ENCODE data around the gene TRAPPC1.
"Not testable (repeated sequence)": the region's sequence is repeated elsewhere in the genome, so short reads cannot be mapped to it uniquely, and the experiment has no call there.

The TRAPPC1 gene

GRCh38 chr17:7969433-7969832, 37.7 kb upstream of the TRAPPC1 start:
- no peak for TF ChIP-seq CTCF (conservative IDR thresholded peaks at IDR 0.05; ENCODE audit: low read depth, low read length)
- no peak overlapping the region for H3K4me3 ChIP-seq (ENCODE audit: low read depth, low read length)
- peak; percentile 43 for DNase-seq (ENCODE audit: low read depth)

- H3K4me3 ChIP-seq (ENCODE audit: low read depth, low read length), result no peak overlapping the region
- no peak for DNase-seq (ENCODE audit: low read depth)
- TF ChIP-seq CTCF (conservative IDR thresholded peaks at IDR 0.05; ENCODE audit: low read depth, low read length), result no peak
Observed at GRCh38 chr17:7967751-7968150, 36.0 kb upstream of the TRAPPC1 start.

GRCh38 chr17:7961421-7961820, 29.7 kb upstream of the TRAPPC1 start:
- TF ChIP-seq CTCF (conservative IDR thresholded peaks at IDR 0.05; ENCODE audit: low read depth, low read length), result no peak
- DNase-seq (ENCODE audit: low read depth), result no peak
- H3K4me3 ChIP-seq (ENCODE audit: low read depth, low read length), result no peak overlapping the region

GRCh38 chr17:7959503-7960253, 27.9 kb upstream of the TRAPPC1 start:
- peak; percentile 54 for DNase-seq (ENCODE audit: low read depth)
- no peak overlapping the region for H3K4me3 ChIP-seq (ENCODE audit: low read depth, low read length)
- no peak for TF ChIP-seq CTCF (conservative IDR thresholded peaks at IDR 0.05; ENCODE audit: low read depth, low read length)

- peak; percentile 62 for DNase-seq (ENCODE audit: low read depth)
- no peak for TF ChIP-seq CTCF (conservative IDR thresholded peaks at IDR 0.05; ENCODE audit: low read depth, low read length)
- H3K4me3 ChIP-seq (ENCODE audit: low read depth, low read length), result no peak overlapping the region
Observed at GRCh38 chr17:7956228-7956965, 24.7 kb upstream of the TRAPPC1 start.

DNA sequence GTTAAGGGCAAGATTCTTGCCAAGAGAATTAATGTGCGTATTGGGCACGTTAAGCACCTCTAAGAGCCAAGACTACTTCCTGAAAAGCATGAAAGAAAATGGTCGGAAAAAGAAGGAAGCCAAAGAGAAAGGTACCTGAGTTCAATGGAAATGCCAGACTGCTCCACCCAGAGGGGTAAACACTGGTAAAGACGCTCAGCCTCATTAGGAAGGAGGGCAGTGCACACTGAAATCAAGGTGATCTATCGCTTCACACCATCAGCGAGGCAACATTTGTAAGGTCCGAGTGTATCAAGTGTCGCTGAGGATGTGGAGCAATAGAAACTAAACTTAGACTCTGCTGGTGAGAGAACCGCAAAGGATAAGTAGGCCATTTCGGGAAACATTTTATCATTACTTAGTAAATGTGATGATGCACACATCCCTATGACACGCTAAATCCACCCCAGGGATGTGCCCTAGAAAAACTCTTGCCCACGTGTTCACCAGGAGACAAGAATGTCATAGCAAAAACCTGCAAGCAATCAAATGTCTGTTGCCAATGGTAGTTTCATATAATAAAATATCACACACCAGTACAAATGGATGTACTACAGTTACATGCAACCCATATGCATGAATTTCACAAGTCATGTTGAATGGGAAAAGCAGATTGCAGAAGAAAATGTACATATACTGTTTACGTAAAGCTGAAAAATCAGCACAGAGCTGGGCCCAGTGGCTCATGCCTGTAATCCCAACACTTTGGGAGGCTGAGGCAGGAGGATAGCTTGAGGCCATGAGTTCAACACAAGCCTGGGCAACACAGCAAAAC, 23.9 kb upstream of the TRAPPC1 start:
- no peak for DNase-seq (ENCODE audit: low read depth)
- no peak overlapping the region for H3K4me3 ChIP-seq (ENCODE audit: low read depth, low read length)

DNA sequence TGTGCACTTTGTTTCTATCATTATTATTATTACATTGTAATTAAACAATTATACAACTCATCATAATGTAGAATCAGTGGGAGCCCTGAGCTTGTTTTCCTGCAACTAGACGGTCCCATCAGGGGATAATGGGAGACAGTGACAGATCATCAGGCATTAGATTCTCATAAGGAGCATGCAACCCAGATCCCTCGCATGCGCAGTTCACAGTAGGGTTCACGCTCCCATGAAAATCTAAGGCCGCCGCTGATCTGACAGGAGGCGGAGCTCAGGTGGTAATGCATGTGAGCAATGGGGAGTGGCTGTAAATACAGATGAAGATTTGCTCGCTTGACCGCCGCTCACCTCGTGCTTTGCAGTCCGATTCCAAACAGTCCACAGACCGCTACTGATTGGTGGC, 21.5 kb upstream of the TRAPPC1 start:
- DNase-seq (ENCODE audit: low read depth); H3K4me3 ChIP-seq (ENCODE audit: low read depth, low read length): not testable (repeated sequence)

More for the DNA sequence above, 23.9 kb upstream of the TRAPPC1 start:
- TF ChIP-seq CTCF (conservative IDR thresholded peaks at IDR 0.05; ENCODE audit: low read depth, low read length), result no peak
